Measurements from ENCODE around the gene SRD5A2. TPM values are rescaled to one million over a fixed set of nuclear protein-coding genes. Genes with fewer than 3 reads are reported as not detected.
"Not testable (repeated sequence)": the region's sequence is repeated elsewhere in the genome, so short reads cannot be mapped to it uniquely, and the experiment has no call there.

The SRD5A2 gene
- total and polyA plus RNA-seq, 7 donors, result 0.01 TPM; not detected in 6

DNA sequence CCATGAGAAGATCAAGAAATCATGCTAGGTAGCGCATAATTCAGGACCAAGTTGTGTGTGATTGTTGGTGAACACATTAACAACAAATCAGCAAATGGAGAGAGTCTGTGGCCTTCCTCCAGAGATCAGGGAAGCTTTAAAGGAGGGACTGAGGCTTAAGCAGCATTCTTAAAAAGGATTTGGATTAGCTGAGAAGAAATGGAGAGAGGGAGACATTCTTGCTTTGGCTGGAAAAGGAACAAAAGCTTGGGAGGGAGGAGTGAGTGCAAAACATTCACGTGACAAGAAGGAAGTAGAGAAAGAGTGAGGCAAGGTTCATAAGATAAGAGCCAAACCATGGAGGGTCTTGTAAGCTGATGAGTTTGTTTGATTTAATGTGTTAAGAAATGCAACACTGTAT is 75.6 kb downstream of the SRD5A2 start:
- Histone ChIP-seq H3K4me1 (no peaks in the 10 kb centered on the region), H3K36me3 (no peaks in the 10 kb centered on the region), H3K4me3 (no peak overlapping the region), H3K27me3 (peaks cover 0 to 2% (median 0%) of the 10 kb centered on the region in 3 donors), H3K27ac (no peak overlapping the region), H3K9me3 (no peaks in the 10 kb centered on the region)
- TF ChIP-seq POLR2A (IDR thresholded peaks at IDR 0.05), result no peak
- TF ChIP-seq EP300 (IDR thresholded peaks at IDR 0.05), result no peak
- no peak for TF ChIP-seq POLR2AphosphoS5 (IDR thresholded peaks at IDR 0.05)
- TF ChIP-seq, protein P1, sequence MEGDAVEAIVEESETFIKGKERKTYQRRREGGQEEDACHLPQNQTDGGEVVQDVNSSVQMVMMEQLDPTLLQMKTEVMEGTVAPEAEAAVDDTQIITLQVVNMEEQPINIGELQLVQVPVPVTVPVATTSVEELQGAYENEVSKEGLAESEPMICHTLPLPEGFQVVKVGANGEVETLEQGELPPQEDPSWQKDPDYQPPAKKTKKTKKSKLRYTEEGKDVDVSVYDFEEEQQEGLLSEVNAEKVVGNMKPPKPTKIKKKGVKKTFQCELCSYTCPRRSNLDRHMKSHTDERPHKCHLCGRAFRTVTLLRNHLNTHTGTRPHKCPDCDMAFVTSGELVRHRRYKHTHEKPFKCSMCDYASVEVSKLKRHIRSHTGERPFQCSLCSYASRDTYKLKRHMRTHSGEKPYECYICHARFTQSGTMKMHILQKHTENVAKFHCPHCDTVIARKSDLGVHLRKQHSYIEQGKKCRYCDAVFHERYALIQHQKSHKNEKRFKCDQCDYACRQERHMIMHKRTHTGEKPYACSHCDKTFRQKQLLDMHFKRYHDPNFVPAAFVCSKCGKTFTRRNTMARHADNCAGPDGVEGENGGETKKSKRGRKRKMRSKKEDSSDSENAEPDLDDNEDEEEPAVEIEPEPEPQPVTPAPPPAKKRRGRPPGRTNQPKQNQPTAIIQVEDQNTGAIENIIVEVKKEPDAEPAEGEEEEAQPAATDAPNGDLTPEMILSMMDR (IDR thresholded peaks at IDR 0.05), result no peak
- intact Hi-C loops (cut with DNase I), result no loop called here
- 56 to 61% methylated on average over 2 of the region's 2 CpGs for WGBS, 2 donors
- DNase-seq, result no peak

DNA sequence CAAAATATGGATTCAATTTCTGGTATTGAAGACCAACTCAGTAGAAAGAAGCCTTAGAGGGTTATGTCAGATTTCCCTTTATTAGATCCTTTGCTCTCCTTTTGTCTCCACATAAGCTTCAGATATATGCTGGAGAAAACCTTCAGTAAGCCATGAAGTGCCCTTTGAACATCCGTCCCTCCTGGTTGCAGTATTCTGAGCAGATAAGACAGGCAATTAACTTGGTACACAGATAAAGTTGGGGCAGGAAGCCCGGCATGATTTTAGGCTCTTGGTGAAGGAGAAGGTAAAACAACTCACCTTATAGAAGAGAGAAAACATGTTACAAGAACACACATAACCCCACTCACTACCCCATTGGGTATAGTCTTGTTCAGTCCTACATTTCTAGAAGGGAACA is 76.4 kb downstream of the SRD5A2 start:
- no peak for DNase-seq
- Histone ChIP-seq H3K9me3 (no peaks in the 10 kb centered on the region), H3K4me3 (no peak overlapping the region), H3K27ac (no peak overlapping the region), H3K36me3 (no peaks in the 10 kb centered on the region), H3K4me1 (no peaks in the 10 kb centered on the region), H3K27me3 (peaks cover 0 to 2% (median 0%) of the 10 kb centered on the region in 3 donors)
- TF ChIP-seq, protein P1 (IDR thresholded peaks at IDR 0.05), result no peak
- TF ChIP-seq POLR2A (IDR thresholded peaks at IDR 0.05), result no peak
- no peak for TF ChIP-seq EP300 (IDR thresholded peaks at IDR 0.05)
- TF ChIP-seq POLR2AphosphoS5 (IDR thresholded peaks at IDR 0.05), result no peak
- intact Hi-C loops (cut with DNase I), result no loop called here
- WGBS, 2 donors, result 24 to 84% methylated on average over 2 of the region's 2 CpGs

DNA sequence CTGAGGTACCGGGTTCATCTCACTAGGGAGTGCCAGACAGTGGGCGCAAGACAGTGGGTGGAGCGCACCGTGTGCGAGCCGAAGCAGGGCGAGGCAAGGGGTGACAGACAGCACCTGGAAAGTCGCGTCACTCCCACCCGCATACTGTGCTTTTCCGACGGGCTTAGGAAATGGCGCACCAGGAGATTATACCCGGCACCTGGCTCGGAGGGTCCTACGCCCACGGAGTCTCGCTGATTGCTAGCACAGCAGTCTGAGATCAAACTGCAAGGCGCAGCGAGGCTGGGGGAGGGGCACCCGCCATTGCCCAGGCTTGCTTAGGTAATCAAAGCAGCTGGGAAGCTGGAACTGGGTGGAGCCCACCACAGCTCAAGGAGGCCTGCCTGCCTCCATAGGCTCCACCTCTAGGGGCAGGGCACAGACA is 84.3 kb downstream of the SRD5A2 start:
- H3K9me3 ChIP-seq; H3K27ac ChIP-seq; H3K4me3 ChIP-seq; H3K27me3 ChIP-seq; DNase-seq; H3K36me3 ChIP-seq; intact Hi-C loops (cut with DNase I); H3K4me1 ChIP-seq: not testable (repeated sequence)
- 60 to 78% methylated on average over 21 of the region's 21 CpGs for WGBS, 2 donors

DNA sequence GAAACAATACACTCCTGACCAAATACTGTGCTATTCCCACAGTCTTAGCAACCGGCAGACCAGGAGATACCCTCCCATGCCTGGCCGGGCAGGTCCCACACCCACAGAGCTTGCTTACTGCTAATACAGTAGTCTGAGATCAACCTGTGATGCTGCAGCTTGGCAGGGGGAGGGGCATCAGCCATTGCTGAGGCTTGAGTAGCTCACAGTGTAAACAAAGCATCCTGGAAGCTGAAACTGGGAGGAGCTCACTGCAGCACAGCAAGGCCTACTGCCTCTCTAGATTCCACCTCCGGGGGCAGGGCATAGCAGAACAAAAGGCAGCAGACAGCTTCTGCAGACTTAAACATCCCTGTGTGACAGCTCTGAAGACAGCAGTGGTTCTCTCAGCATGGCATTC is 91.4 kb downstream of the SRD5A2 start:
- H3K27ac ChIP-seq; H3K4me3 ChIP-seq; H3K36me3 ChIP-seq; intact Hi-C loops (cut with DNase I); DNase-seq; H3K4me1 ChIP-seq; H3K27me3 ChIP-seq; H3K9me3 ChIP-seq: not testable (repeated sequence)
- 44 to 60% methylated on average over 3 of the region's 3 CpGs for WGBS, 2 donors

DNA sequence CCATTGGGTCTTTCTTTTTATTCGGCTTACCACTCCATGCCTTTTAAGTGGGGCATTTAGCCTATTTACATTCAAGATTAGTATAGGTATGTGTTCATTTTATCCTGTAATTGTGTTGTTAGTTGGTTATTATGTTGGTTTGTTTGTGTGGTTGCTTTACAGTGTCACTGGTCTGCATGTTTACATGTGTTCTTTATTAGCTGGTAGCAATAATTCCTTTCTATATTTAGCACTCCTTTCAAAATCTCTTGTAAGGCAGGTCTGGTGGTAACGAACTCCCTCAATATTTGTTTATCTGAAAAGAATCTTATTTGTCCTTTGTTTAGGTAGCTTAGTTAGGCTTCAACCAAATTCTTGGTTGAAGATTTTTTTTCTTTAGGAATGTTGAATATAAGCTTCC is 97.5 kb downstream of the SRD5A2 start:
- intact Hi-C loops (cut with DNase I), result no loop called here
- no peaks in the 10 kb centered on the region for H3K36me3 ChIP-seq
- TF ChIP-seq POLR2AphosphoS5 (IDR thresholded peaks at IDR 0.05) (no peak), POLR2A (IDR thresholded peaks at IDR 0.05) (no peak), EP300 (IDR thresholded peaks at IDR 0.05) (no peak)
- TF ChIP-seq, protein P1 (IDR thresholded peaks at IDR 0.05), result no peak
- DNase-seq, result no peak
- H3K4me1 ChIP-seq, result no peaks in the 10 kb centered on the region
- WGBS, 2 donors, result 77 to 79% methylated on average over 2 of the region's 2 CpGs
- no peak overlapping the region for H3K27ac ChIP-seq
- no peak overlapping the region for H3K4me3 ChIP-seq
- no peaks in the 10 kb centered on the region for H3K27me3 ChIP-seq
- H3K9me3 ChIP-seq, result no peaks in the 10 kb centered on the region

DNA sequence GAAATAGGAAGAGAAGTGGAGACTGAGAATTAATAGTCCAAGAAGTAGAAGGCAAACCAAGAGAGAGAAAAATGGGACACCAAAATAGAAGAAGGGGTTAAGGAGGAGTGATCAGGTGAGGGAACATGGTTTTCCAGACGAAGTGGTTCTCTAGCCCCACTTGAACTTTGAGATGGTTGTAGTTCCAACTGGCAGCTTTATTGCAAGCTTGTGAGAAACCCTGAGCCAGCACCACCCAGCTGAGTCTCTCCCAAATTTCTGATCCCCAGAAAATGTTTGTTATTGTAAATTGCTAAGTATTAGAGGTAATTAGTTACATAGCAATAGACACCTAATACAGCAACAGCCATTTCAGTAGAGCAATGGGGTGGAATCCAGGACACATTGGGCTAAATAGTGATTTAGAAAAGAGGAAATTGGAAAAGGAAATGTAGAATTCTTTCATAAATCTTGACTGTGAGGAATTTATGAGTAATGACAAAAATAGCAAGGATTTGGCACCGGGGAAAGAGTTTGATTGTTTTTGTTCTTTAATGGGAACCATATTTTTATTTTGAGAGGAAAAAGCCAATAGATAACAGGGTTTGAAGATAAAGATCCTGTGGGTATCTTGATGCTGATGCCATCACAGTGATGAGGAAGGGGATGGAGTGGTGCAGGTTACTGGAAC is 104.1 kb downstream of the SRD5A2 start:
- DNase-seq, result no peak
- intact Hi-C loops (cut with DNase I), result no loop called here
- H3K27me3 ChIP-seq, result no peaks in the 10 kb centered on the region
- no peaks in the 10 kb centered on the region for H3K4me1 ChIP-seq
- H3K4me3 ChIP-seq, result no peak overlapping the region
- WGBS, 2 donors, result 59 to 61% methylated on average over 2 of the region's 2 CpGs
- H3K9me3 ChIP-seq, result no peaks in the 10 kb centered on the region
- H3K36me3 ChIP-seq, result no peaks in the 10 kb centered on the region
- TF ChIP-seq, protein P1 (IDR thresholded peaks at IDR 0.05), result no peak
- TF ChIP-seq EP300 (IDR thresholded peaks at IDR 0.05) (no peak), POLR2A (IDR thresholded peaks at IDR 0.05) (no peak), POLR2AphosphoS5 (IDR thresholded peaks at IDR 0.05) (no peak)
- no peak overlapping the region for H3K27ac ChIP-seq
